HepG2 (cell line): ENCODE measurements around the gene CDT1. TPM values are rescaled to one million over a fixed set of nuclear protein-coding genes. Genes with fewer than 3 reads are reported as not detected.

Source experiments
- ATAD3A ChIP-seq: sonication (generic); formaldehyde crosslinking; IDR thresholded peaks from 2 replicates; pipeline ENCODE4 v1.4.0; 2020; ENCODE audit warnings: missing genetic modification reagents
- CCDC6 ChIP-seq: sonication (generic); formaldehyde crosslinking; IDR thresholded peaks from 2 replicates; pipeline ENCODE4 v1.8.1; 2022; ENCODE audit warnings: mild to moderate bottlenecking, missing genetic modification reagents, moderate library complexity
- CREM ChIP-seq, 2 experiments: sonication (generic) in 1 of 2; formaldehyde crosslinking in 1 of 2; IDR thresholded peaks; 2 replicates each; pipeline versions ENCODE4 v1.4.0 to v1.6.1; 2016 to 2020; ENCODE audit warnings: antibody characterized with exemption in 1 of 2, mild to moderate bottlenecking in 1 of 2, missing genetic modification reagents in 1 of 2
- HMG20A ChIP-seq: IDR thresholded peaks from 2 replicates; pipeline ENCODE4 v1.6.1; 2016; ENCODE audit warnings: borderline replicate concordance
- KLF16 ChIP-seq, 2 experiments: sonication (generic) in 1 of 2; formaldehyde crosslinking in 1 of 2; IDR thresholded peaks; 2 replicates each; pipeline versions ENCODE4 v1.6.1 to v1.8.0; 2016 to 2023; ENCODE audit warnings: missing genetic modification reagents in 2 of 2, missing compliant biosample characterization in 1 of 2
- MED8 ChIP-seq: sonication (generic); formaldehyde crosslinking; IDR thresholded peaks from 2 replicates; pipeline ENCODE4 v1.8.1; 2023; ENCODE audit warnings: mild to moderate bottlenecking, missing genetic modification reagents; ENCODE audit not compliant: insufficient replicate concordance
- NFKBIZ ChIP-seq: IDR thresholded peaks from 2 replicates; pipeline ENCODE4 v1.6.1; 2018; ENCODE audit warnings: missing genetic modification reagents, missing compliant biosample characterization
- NR2C2 ChIP-seq: sonication (generic); formaldehyde crosslinking; IDR thresholded peaks from 2 replicates; pipeline ENCODE4 v1.4.0; 2020; ENCODE audit warnings: missing genetic modification reagents, mild to moderate bottlenecking, moderate library complexity, borderline replicate concordance
- NR2F1 ChIP-seq, 2 experiments: fragments of 450-650 bp in 1 of 2; formaldehyde crosslinking in 1 of 2; IDR thresholded peaks; 2 replicates each; pipeline versions ENCODE4 v1.5.0 to v1.6.1; 2016 to 2020; ENCODE audit warnings: mild to moderate bottlenecking in 1 of 2, missing compliant biosample characterization in 1 of 2, missing genetic modification reagents in 1 of 2, moderate library complexity in 1 of 2
- POGZ ChIP-seq: sonication (generic); formaldehyde crosslinking; IDR thresholded peaks from 2 replicates; pipeline ENCODE4 v1.4.0; 2020; ENCODE audit warnings: mild to moderate bottlenecking, missing genetic modification reagents
- SP5 ChIP-seq: IDR thresholded peaks from 2 replicates; pipeline ENCODE4 v1.6.1; 2016; ENCODE audit warnings: low read depth, borderline replicate concordance
- XBP1 ChIP-seq: sonication (generic); formaldehyde crosslinking; IDR thresholded peaks from 2 replicates; pipeline ENCODE4 v1.5.0; 2020; ENCODE audit warnings: missing genetic modification reagents
- ZBTB49 ChIP-seq: sonication (generic); formaldehyde crosslinking; IDR thresholded peaks from 2 replicates; pipeline ENCODE4 v1.4.0; 2020; ENCODE audit warnings: missing genetic modification reagents, borderline replicate concordance
- ZFP62 ChIP-seq: sonication (generic); formaldehyde crosslinking; IDR thresholded peaks from 2 replicates; pipeline ENCODE4 v1.4.0; 2020; ENCODE audit warnings: missing genetic modification reagents
- ZNF354B ChIP-seq: sonication (generic); formaldehyde crosslinking; IDR thresholded peaks from 2 replicates; pipeline ENCODE4 v1.8.0; 2022; ENCODE audit warnings: mild to moderate bottlenecking, missing genetic modification reagents
- ZNF891 ChIP-seq: sonication (generic); formaldehyde crosslinking; IDR thresholded peaks from 2 replicates; pipeline ENCODE4 v1.5.0; 2020; ENCODE audit warnings: mild to moderate bottlenecking, missing genetic modification reagents
- polyA plus RNA-seq, 8 experiments: library from polyadenylated mRNA; depleted of rRNA in 3 of 8; stranded (reverse) in 7 of 8; unstranded in 1 of 8; fragments of >200 nt; fragmentation: Illumina TruSeq in 4 of 8; extraction: Trizol in 4 of 8; gene quantifications; 2 replicates each; pipeline versions ENCODE4 v1.2.1 to v1.2.3, GENCODE V29; 2011 to 2016; ENCODE audit warnings: low read depth in 4 of 8, missing spikeins in 1 of 8, mixed read lengths in 1 of 8; ENCODE audit not compliant: insufficient read depth in 1 of 8
- total RNA-seq, 5 experiments: library from RNA; depleted of rRNA; stranded (reverse); fragments of >200 nt; fragmentation: Illumina TruSeq; extraction: Trizol; gene quantifications; 2 replicates each; pipeline ENCODE4 v1.2.3, GENCODE V29; 2016; ENCODE audit warnings: low read depth in 1 of 5
- TF ChIP-seq, protein P1 (sequence below): sonication (generic); formaldehyde crosslinking; IDR thresholded peaks from 2 replicates; pipeline ENCODE4 v1.8.0; 2023; ENCODE audit warnings: mild to moderate bottlenecking, missing genetic modification reagents
- TF ChIP-seq, protein P2 (sequence below): sonication (generic); formaldehyde crosslinking; IDR thresholded peaks from 2 replicates; pipeline ENCODE4 v1.5.0; 2020; ENCODE audit warnings: mild to moderate bottlenecking, missing genetic modification reagents, borderline replicate concordance

CDT1 gene
- total and polyA plus RNA-seq, 2 of the 13 experiments (the other 11 are each of a cell fraction or from before 2014, with no cell fraction given) = 23.1 to 23.8 TPM

DNA sequence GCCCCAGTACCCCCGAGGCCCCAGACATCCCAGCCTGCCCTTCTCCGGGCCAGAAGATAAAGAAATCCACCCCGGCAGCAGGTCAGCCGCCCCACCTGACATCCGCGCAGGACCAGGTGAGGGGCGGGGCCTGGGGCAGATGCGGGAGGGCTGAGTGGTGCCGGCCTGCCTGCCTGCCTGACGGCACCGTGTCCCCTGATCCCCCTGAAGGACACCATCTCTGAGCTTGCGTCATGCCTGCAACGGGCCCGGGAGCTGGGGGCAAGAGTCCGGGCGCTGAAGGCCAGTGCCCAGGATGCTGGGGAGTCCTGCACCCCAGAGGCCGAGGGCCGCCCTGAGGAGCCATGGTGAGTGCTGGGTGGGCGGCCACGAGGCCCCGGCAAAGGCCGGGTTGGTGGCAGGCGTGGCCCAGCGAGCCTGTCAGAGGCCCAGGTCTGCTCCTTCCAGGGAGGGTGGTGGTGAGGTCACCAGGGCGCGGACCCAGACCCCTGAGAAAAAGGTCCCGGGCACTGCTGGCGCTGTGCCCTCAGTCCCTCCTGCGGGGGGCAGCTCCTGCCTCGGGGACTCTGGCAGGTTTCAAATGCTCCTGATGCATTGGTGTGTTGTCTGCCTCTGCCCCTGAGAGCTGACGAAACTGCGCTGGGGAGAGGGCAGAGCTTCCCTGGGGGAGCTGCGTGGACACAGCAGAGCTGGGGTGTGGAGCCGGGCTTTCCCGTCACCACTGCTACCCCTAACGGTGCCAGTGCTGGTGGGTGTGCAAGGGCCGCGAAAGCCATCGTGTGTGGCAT is 1.2 kb downstream of the CDT1 start (continued):
- TF ChIP-seq, protein P1, sequence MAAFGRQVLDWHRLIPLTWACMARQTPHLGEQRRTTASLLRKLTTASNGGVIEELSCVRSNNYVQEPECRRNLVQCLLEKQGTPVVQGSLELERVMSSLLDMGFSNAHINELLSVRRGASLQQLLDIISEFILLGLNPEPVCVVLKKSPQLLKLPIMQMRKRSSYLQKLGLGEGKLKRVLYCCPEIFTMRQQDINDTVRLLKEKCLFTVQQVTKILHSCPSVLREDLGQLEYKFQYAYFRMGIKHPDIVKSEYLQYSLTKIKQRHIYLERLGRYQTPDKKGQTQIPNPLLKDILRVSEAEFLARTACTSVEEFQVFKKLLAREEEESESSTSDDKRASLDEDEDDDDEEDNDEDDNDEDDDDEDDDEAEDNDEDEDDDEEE (CRISPR knock-in tag) = 0 out of 2 replicates have a peak, but pooled peaks have one; percentile 59
- TF ChIP-seq ZFP62 (CRISPR knock-in tag) (no peak), KLF16 (CRISPR knock-in tag; IDR thresholded peaks at IDR 0.05) (peak in 1 of 2 experiments; percentile 75; a peak in 2 of 4 replicates), ZBTB49 (CRISPR knock-in tag) (no peak), MED8 (CRISPR knock-in tag) (no peak), ATAD3A (CRISPR knock-in tag) (no peak), CCDC6 (CRISPR knock-in tag) (no peak), ZNF354B (CRISPR knock-in tag) (no peak), XBP1 (CRISPR knock-in tag) (no peak), CREM (IDR thresholded peaks at IDR 0.05) (no peak), CREM (CRISPR knock-in tag; IDR thresholded peaks at IDR 0.05) (no peak), NFKBIZ (CRISPR knock-in tag) (no peak), ZNF891 (CRISPR knock-in tag) (peak; percentile 46; the same call in 1 of the 2 replicates), POGZ (no peak), HMG20A (CRISPR knock-in tag) (no peak), NR2C2 (peak; percentile 48; the same call in 1 of the 2 replicates), SP5 (CRISPR knock-in tag) (peak; percentile 33; the same call in 1 of the 2 replicates), NR2F1 (CRISPR knock-in tag; IDR thresholded peaks at IDR 0.05) (no peak)
- TF ChIP-seq, protein P2, sequence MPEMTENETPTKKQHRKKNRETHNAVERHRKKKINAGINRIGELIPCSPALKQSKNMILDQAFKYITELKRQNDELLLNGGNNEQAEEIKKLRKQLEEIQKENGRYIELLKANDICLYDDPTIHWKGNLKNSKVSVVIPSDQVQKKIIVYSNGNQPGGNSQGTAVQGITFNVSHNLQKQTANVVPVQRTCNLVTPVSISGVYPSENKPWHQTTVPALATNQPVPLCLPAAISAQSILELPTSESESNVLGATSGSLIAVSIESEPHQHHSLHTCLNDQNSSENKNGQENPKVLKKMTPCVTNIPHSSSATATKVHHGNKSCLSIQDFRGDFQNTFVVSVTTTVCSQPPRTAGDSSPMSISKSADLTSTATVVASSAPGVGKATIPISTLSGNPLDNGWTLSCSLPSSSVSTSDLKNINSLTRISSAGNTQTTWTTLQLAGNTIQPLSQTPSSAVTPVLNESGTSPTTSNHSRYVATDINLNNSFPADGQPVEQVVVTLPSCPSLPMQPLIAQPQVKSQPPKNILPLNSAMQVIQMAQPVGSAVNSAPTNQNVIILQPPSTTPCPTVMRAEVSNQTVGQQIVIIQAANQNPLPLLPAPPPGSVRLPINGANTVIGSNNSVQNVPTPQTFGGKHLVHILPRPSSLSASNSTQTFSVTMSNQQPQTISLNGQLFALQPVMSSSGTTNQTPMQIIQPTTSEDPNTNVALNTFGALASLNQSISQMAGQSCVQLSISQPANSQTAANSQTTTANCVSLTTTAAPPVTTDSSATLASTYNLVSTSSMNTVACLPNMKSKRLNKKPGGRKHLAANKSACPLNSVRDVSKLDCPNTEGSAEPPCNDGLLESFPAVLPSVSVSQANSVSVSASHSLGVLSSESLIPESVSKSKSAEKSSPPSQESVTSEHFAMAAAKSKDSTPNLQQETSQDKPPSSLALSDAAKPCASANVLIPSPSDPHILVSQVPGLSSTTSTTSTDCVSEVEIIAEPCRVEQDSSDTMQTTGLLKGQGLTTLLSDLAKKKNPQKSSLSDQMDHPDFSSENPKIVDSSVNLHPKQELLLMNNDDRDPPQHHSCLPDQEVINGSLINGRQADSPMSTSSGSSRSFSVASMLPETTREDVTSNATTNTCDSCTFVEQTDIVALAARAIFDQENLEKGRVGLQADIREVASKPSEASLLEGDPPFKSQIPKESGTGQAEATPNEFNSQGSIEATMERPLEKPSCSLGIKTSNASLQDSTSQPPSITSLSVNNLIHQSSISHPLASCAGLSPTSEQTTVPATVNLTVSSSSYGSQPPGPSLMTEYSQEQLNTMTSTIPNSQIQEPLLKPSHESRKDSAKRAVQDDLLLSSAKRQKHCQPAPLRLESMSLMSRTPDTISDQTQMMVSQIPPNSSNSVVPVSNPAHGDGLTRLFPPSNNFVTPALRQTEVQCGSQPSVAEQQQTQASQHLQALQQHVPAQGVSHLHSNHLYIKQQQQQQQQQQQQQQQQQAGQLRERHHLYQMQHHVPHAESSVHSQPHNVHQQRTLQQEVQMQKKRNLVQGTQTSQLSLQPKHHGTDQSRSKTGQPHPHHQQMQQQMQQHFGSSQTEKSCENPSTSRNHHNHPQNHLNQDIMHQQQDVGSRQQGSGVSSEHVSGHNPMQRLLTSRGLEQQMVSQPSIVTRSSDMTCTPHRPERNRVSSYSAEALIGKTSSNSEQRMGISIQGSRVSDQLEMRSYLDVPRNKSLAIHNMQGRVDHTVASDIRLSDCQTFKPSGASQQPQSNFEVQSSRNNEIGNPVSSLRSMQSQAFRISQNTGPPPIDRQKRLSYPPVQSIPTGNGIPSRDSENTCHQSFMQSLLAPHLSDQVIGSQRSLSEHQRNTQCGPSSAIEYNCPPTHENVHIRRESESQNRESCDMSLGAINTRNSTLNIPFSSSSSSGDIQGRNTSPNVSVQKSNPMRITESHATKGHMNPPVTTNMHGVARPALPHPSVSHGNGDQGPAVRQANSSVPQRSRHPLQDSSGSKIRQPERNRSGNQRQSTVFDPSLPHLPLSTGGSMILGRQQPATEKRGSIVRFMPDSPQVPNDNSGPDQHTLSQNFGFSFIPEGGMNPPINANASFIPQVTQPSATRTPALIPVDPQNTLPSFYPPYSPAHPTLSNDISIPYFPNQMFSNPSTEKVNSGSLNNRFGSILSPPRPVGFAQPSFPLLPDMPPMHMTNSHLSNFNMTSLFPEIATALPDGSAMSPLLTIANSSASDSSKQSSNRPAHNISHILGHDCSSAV = no peak
